Measurements from ENCODE around the gene LY6G5C.

LY6G5C gene

GRCh38 chr6:31721351-31722020 is 40.6 kb upstream of the LY6G5C start, which contains the start of gene LY6G6C:
LY6G6C (minus strand) TSS chr6:31721746; CDS start chr6:31721679, 67 bp downstream.
- DNase-seq (ENCODE audit: low spot score), result no peak
- no peak for TF ChIP-seq CTCF (IDR thresholded peaks at IDR 0.05; ENCODE audit: extremely low read depth, insufficient read depth, missing control alignments)
- in situ Hi-C loops (cut with MboI; ENCODE audit: low pct_unique_long_range_greater_than_20kb, low sequenced_read_pairs, unreplicated experiment), result no loop called here

- TF ChIP-seq CTCF (IDR thresholded peaks at IDR 0.05; ENCODE audit: extremely low read depth, insufficient read depth, missing control alignments), result no peak
- in situ Hi-C loops (cut with MboI; ENCODE audit: low pct_unique_long_range_greater_than_20kb, low sequenced_read_pairs, unreplicated experiment), result no loop called here
- DNase-seq (ENCODE audit: low spot score), result no peak
Observed at GRCh38 chr6:31720196-31720770, 39.4 kb upstream of the LY6G5C start.

- no peak for TF ChIP-seq CTCF (IDR thresholded peaks at IDR 0.05; ENCODE audit: extremely low read depth, insufficient read depth, missing control alignments)
- in situ Hi-C loops (cut with MboI; ENCODE audit: low pct_unique_long_range_greater_than_20kb, low sequenced_read_pairs, unreplicated experiment), result no loop called here
- DNase-seq (ENCODE audit: low spot score), result no peak
Observed at GRCh38 chr6:31719001-31719400, 38.1 kb upstream of the LY6G5C start.

GRCh38 chr6:31718265-31718664 is 37.4 kb upstream of the LY6G5C start:
- in situ Hi-C loops (cut with MboI; ENCODE audit: low pct_unique_long_range_greater_than_20kb, low sequenced_read_pairs, unreplicated experiment), result no loop called here
- TF ChIP-seq CTCF (IDR thresholded peaks at IDR 0.05; ENCODE audit: extremely low read depth, insufficient read depth, missing control alignments), result no peak
- DNase-seq (ENCODE audit: low spot score), result no peak

- TF ChIP-seq CTCF (IDR thresholded peaks at IDR 0.05; ENCODE audit: extremely low read depth, insufficient read depth, missing control alignments), result no peak
- no peak for DNase-seq (ENCODE audit: low spot score)
- in situ Hi-C loops (cut with MboI; ENCODE audit: low pct_unique_long_range_greater_than_20kb, low sequenced_read_pairs, unreplicated experiment), result no loop called here
Observed at GRCh38 chr6:31717499-31718222, 36.8 kb upstream of the LY6G5C start.

- TF ChIP-seq CTCF (IDR thresholded peaks at IDR 0.05; ENCODE audit: extremely low read depth, insufficient read depth, missing control alignments), result no peak
- no peak for DNase-seq (ENCODE audit: low spot score)
- in situ Hi-C loops (cut with MboI; ENCODE audit: low pct_unique_long_range_greater_than_20kb, low sequenced_read_pairs, unreplicated experiment), result no loop called here
Observed at GRCh38 chr6:31715022-31715958, 34.4 kb upstream of the LY6G5C start, which contains the start of gene LY6G6D. LY6G6D (plus strand) TSS chr6:31715348; CDS start chr6:31715356, 8 bp downstream.
